SKM-1 treated with dmso at 0.1 percent for 144 hours (cell line): Measurements from ENCODE around the gene XK.
"Not testable (repeated sequence)": the region's sequence is repeated elsewhere in the genome, so short reads cannot be mapped to it uniquely, and the experiment has no call there.

Experiments used
- DNase-seq: peaks from one replicate; lab custom pipeline; 2025; ENCODE audit not compliant: unreplicated experiment; lab: John Stamatoyannopoulos, UW

The XK gene

GRCh38 chrX:37685381-37686359 lies at the start of gene XK:
XK (plus strand) TSS chrX:37685791; CDS start chrX:37685962, 171 bp downstream.
- peak; percentile 47 for DNase-seq

GRCh38 chrX:37638047-37638446 lies 47.5 kb upstream of the XK start:
- DNase-seq = no peak

GRCh38 chrX:37640142-37640541 lies 45.4 kb upstream of the XK start:
- DNase-seq = no peak

- no peak for DNase-seq
Observed at GRCh38 chrX:37641859-37642258, 43.7 kb upstream of the XK start.

- DNase-seq = no peak
Observed at GRCh38 chrX:37644381-37645305, 40.9 kb upstream of the XK start.

- DNase-seq = no peak
Observed at GRCh38 chrX:37646254-37646653, 39.3 kb upstream of the XK start.

GRCh38 chrX:37650879-37651278 lies 34.7 kb upstream of the XK start:
- not testable (repeated sequence) for DNase-seq

GRCh38 chrX:37651921-37652452 lies 33.6 kb upstream of the XK start:
- no peak for DNase-seq

GRCh38 chrX:37652589-37653231 lies 32.9 kb upstream of the XK start:
- DNase-seq = no peak

- DNase-seq = no peak
Observed at GRCh38 chrX:37653397-37654085, 32.0 kb upstream of the XK start.

- DNase-seq = no peak
Observed at GRCh38 chrX:37658343-37659030, 27.1 kb upstream of the XK start.

- no peak for DNase-seq
Observed at GRCh38 chrX:37659047-37659446, 26.5 kb upstream of the XK start.

- no peak for DNase-seq
Observed at GRCh38 chrX:37662181-37662580, 23.4 kb upstream of the XK start.

- DNase-seq = no peak
Observed at GRCh38 chrX:37666516-37666915, 19.1 kb upstream of the XK start.

- DNase-seq = no peak
Observed at GRCh38 chrX:37667141-37667540, 18.4 kb upstream of the XK start.

GRCh38 chrX:37672563-37672962 lies 13.0 kb upstream of the XK start:
- DNase-seq = no peak

- no peak for DNase-seq
Observed at GRCh38 chrX:37676811-37677210, 8.8 kb upstream of the XK start.

GRCh38 chrX:37677243-37677642 lies 8.3 kb upstream of the XK start:
- DNase-seq = no peak

- no peak for DNase-seq
Observed at GRCh38 chrX:37677765-37678164, 7.8 kb upstream of the XK start.

- no peak for DNase-seq
Observed at GRCh38 chrX:37678574-37678973, 7.0 kb upstream of the XK start.
